Measurements from ENCODE around the gene TBC1D23. TPM values are rescaled to one million over a fixed set of nuclear protein-coding genes. Genes with fewer than 3 reads are reported as not detected.
"Not testable (repeated sequence)": the region's sequence is repeated elsewhere in the genome, so short reads cannot be mapped to it uniquely, and the experiment has no call there.

Gene TBC1D23
- total RNA-seq, 1 donor from 2014 or later, result 33.2 TPM

GRCh38 chr3:100333051-100333450 is 72.3 kb downstream of the TBC1D23 start:
- H3K27me3 Mint-ChIP-seq (ENCODE audit: unreplicated experiment), result peaks cover 4% of the 10 kb centered on the region
- peaks cover 9% of the 10 kb centered on the region for H3K9me3 Mint-ChIP-seq (ENCODE audit: unreplicated experiment)
- H3K4me1 Mint-ChIP-seq (ENCODE audit: low read depth, unreplicated experiment), result peaks cover 8% of the 10 kb centered on the region
- H3K36me3 Mint-ChIP-seq (ENCODE audit: unreplicated experiment), result no peaks in the 10 kb centered on the region
- no peak overlapping the region for H3K27ac Mint-ChIP-seq (ENCODE audit: unreplicated experiment)
- TF ChIP-seq CTCF (IDR thresholded peaks at IDR 0.05; ENCODE audit: partially characterized antibody, unreplicated experiment), result no peak
- no peak overlapping the region for H3K4me3 Mint-ChIP-seq (ENCODE audit: unreplicated experiment)
- DNase-seq, result no peak

- H3K9me3 Mint-ChIP-seq (ENCODE audit: unreplicated experiment), result peaks cover 9% of the 10 kb centered on the region
- peaks cover 4% of the 10 kb centered on the region for H3K27me3 Mint-ChIP-seq (ENCODE audit: unreplicated experiment)
- peaks cover 8% of the 10 kb centered on the region for H3K4me1 Mint-ChIP-seq (ENCODE audit: low read depth, unreplicated experiment)
- peak overlapping the region; percentile 87 for H3K4me3 Mint-ChIP-seq (ENCODE audit: unreplicated experiment)
- no peak overlapping the region for H3K27ac Mint-ChIP-seq (ENCODE audit: unreplicated experiment)
- TF ChIP-seq CTCF (IDR thresholded peaks at IDR 0.05; ENCODE audit: partially characterized antibody, unreplicated experiment), result no peak
- no peak for DNase-seq
- no peaks in the 10 kb centered on the region for H3K36me3 Mint-ChIP-seq (ENCODE audit: unreplicated experiment)
These were observed 73.2 kb downstream of the TBC1D23 start for GRCh38 chr3:100333970-100334487.

- Mint-ChIP-seq H3K9me3 (ENCODE audit: unreplicated experiment) (peaks cover 9% of the 10 kb centered on the region), H3K4me1 (ENCODE audit: low read depth, unreplicated experiment) (peaks cover 8% of the 10 kb centered on the region), H3K36me3 (ENCODE audit: unreplicated experiment) (no peaks in the 10 kb centered on the region), H3K27ac (ENCODE audit: unreplicated experiment) (peak within 1 kb of the TSS; percentile 94), H3K4me3 (ENCODE audit: unreplicated experiment) (peak within 1 kb of the TSS; percentile 99), H3K27me3 (ENCODE audit: unreplicated experiment) (peaks cover 4% of the 10 kb centered on the region)
- DNase-seq, result peak; percentile 87
- no peak for TF ChIP-seq CTCF (IDR thresholded peaks at IDR 0.05; ENCODE audit: partially characterized antibody, unreplicated experiment)
These were observed 73.9 kb downstream of the TBC1D23 start, which contains the start of gene NIT2 for GRCh38 chr3:100334488-100335351. NIT2 (plus strand) TSS chr3:100334757; CDS start chr3:100334792, 35 bp downstream.

GRCh38 chr3:100335434-100335833 is 74.6 kb downstream of the TBC1D23 start:
- H3K4me1 Mint-ChIP-seq (ENCODE audit: low read depth, unreplicated experiment), result peaks cover 8% of the 10 kb centered on the region
- peaks cover 4% of the 10 kb centered on the region for H3K27me3 Mint-ChIP-seq (ENCODE audit: unreplicated experiment)
- H3K27ac Mint-ChIP-seq (ENCODE audit: unreplicated experiment), result peak overlapping the region; percentile 94
- peak; percentile 46 for DNase-seq
- no peaks in the 10 kb centered on the region for H3K36me3 Mint-ChIP-seq (ENCODE audit: unreplicated experiment)
- H3K9me3 Mint-ChIP-seq (ENCODE audit: unreplicated experiment), result peaks cover 9% of the 10 kb centered on the region
- H3K4me3 Mint-ChIP-seq (ENCODE audit: unreplicated experiment), result peak overlapping the region; percentile 99
- TF ChIP-seq CTCF (IDR thresholded peaks at IDR 0.05; ENCODE audit: partially characterized antibody, unreplicated experiment), result no peak

GRCh38 chr3:100336229-100336628 is 75.4 kb downstream of the TBC1D23 start:
- H3K4me1 Mint-ChIP-seq (ENCODE audit: low read depth, unreplicated experiment); H3K36me3 Mint-ChIP-seq (ENCODE audit: unreplicated experiment); DNase-seq; H3K27me3 Mint-ChIP-seq (ENCODE audit: unreplicated experiment); H3K27ac Mint-ChIP-seq (ENCODE audit: unreplicated experiment); H3K9me3 Mint-ChIP-seq (ENCODE audit: unreplicated experiment): not testable (repeated sequence)
- H3K4me3 Mint-ChIP-seq (ENCODE audit: unreplicated experiment), result peak overlapping the region; percentile 99
